HG03045 (cell line): Measurements from ENCODE around the gene OR10H2.
"Not testable (repeated sequence)": the region's sequence is repeated elsewhere in the genome, so short reads cannot be mapped to it uniquely, and the experiment has no call there.

ENCODE experiments used
- ATAC-seq: cut with Tn5 transposase; IDR thresholded peaks from one replicate; pipeline ENCODE4 v1.9.1; 2021; ENCODE audit warnings: mild to moderate bottlenecking, moderate library complexity; ENCODE audit not compliant: unreplicated experiment

The OR10H2 gene

GRCh38 chr19:15759962-15760565 lies 32.2 kb downstream of the OR10H2 start:
- ATAC-seq = no peak

DNA sequence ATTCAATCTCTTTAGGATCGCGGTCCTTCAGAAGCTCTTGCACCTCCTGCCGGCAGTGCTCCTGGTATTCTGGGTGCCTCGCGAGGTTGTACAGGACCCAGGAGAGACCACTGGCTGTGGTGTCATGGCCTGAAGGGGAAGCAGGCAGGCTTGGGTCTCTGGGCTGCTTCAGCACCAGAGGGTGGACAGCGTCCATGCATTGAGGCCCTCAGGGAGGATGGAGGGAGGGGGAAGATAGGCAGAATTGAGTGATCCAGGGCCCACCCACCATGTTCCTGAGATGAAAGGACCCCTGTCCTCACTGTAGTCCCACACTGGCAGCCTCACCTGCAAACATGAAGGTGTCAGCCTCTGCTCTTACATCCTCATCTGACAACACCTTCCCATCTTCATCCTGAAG lies 41.8 kb downstream of the OR10H2 start:
- no peak for ATAC-seq

GRCh38 chr19:15774159-15774558 lies 46.3 kb downstream of the OR10H2 start:
- ATAC-seq = not testable (repeated sequence)

DNA sequence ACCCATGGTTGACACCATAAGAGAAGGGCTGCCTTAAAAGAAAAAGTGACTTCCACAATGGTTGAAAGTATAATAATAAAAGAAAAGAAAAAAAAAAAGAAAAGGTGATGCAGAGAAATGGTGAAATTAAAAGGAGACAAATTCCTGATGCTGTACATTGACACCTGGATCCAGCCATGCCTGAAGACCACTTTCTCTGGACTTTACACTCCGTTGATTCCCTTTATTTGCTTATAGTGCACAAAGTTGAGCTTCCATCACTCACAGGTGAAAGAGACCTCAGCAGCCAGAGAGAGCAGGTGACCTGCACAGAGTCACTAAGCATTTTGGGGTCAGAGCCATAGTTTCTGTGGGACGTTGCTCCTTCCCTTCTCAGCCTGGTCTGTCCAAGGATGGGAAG lies 47.4 kb downstream of the OR10H2 start:
- ATAC-seq = no peak

DNA sequence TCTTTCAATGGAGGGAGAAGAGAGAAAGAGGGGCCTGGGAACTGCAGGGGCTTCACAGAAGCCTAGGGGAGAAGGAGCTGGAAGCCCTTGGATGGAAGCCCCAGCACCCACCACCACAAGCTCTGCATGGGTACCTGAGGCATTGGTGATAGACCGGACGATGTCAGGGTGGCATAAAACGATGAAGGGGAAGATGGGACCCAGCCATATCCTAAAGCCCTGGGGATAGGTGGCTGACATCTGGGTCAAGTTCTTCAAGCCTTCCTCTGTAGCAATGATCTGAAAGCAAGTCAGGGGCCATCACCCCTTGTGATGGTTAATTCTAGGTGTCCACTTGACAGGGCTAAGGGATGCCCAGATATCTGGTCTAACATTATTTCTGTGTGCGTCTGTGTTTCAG lies 48.4 kb downstream of the OR10H2 start:
- ATAC-seq = no peak

DNA sequence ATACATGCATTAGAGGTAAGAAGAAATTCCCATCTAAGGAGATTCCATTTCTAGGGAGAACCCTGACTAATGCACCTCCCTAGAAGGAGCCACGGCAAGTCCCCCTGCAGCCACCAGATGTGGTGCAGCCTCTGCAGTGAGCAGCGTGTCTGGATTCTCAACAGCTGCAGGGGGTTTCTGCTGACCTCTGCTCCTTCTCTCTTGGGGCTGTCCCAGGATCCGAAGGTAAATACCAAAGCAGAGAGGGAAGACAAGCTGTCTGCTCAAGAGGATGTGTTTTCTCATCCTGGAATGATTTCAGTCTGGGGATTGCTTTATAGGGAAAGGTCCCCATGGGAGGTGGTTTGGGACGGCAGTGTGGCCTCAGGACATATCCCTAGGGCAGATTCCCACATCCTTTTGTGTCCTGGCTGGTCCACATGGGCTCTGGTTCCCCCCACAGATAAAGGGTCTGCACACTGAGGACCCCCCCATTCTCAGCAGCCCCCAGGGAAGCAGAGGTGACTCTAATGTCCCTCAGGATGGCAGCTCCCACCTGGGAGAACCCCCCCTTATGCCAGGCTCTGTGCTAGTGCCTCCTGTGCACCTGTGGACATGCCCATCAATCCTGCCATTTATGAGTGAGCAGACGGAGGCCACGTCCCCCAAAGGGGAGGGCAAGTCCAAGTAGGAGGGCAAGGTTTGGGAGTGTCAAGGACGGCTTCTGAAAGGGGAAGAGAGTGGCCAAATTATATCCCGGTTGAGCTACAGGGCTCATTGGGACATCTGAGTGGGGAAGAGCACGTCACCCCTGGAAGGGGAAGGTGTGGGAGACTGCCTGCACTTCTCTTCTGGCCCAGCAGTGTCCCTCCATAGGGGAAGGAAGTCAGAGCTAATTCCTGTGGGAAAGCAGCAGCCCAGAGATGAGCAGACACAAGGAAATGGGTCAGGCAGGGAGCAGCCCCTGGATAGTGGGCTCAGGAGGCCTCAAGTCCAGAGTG lies 49.5 kb downstream of the OR10H2 start:
- no peak for ATAC-seq
